GM19372 (cell line): ENCODE measurements around the gene GUCY1A1.
A peak's percentile ranks its signal among the peaks of the same experiment; 100 is the strongest.

Experiments
- ATAC-seq: cut with Tn5 transposase; IDR thresholded peaks from one replicate; pipeline ENCODE4 v1.9.1; 2021; ENCODE audit warnings: mild to moderate bottlenecking, low read depth, moderate library complexity; ENCODE audit not compliant: unreplicated experiment

Gene GUCY1A1

GRCh38 chr4:155688860-155689259 is 22.2 kb downstream of the GUCY1A1 start:
- ATAC-seq = no peak

GRCh38 chr4:155690044-155690837 is 23.6 kb downstream of the GUCY1A1 start:
- no peak for ATAC-seq

- ATAC-seq = no peak
Measured at GRCh38 chr4:155692361-155692760, 25.7 kb downstream of the GUCY1A1 start.

GRCh38 chr4:155693015-155693663 is 26.5 kb downstream of the GUCY1A1 start:
- ATAC-seq = no peak

- no peak for ATAC-seq
Measured at GRCh38 chr4:155694100-155694785, 27.6 kb downstream of the GUCY1A1 start.

GRCh38 chr4:155696226-155696625 is 29.6 kb downstream of the GUCY1A1 start:
- no peak for ATAC-seq

- ATAC-seq = no peak
Measured at GRCh38 chr4:155696726-155697125, 30.1 kb downstream of the GUCY1A1 start.

- ATAC-seq = no peak
Measured at GRCh38 chr4:155701827-155702226, 35.2 kb downstream of the GUCY1A1 start.

- ATAC-seq = peak; percentile 54
Measured at GRCh38 chr4:155703486-155704247, 37.0 kb downstream of the GUCY1A1 start.

- no peak for ATAC-seq
Measured at GRCh38 chr4:155704841-155705404, 38.3 kb downstream of the GUCY1A1 start.

GRCh38 chr4:155705664-155706063 is 39.0 kb downstream of the GUCY1A1 start:
- no peak for ATAC-seq

GRCh38 chr4:155706147-155706546 is 39.5 kb downstream of the GUCY1A1 start:
- no peak for ATAC-seq

GRCh38 chr4:155707251-155707650 is 40.6 kb downstream of the GUCY1A1 start:
- no peak for ATAC-seq

GRCh38 chr4:155708782-155709181 is 42.1 kb downstream of the GUCY1A1 start:
- ATAC-seq = no peak

- no peak for ATAC-seq
Measured at GRCh38 chr4:155709918-155710317, 43.3 kb downstream of the GUCY1A1 start.

- no peak for ATAC-seq
Measured at GRCh38 chr4:155711556-155711955, 44.9 kb downstream of the GUCY1A1 start.

- ATAC-seq = no peak
Measured at GRCh38 chr4:155712846-155713245, 46.2 kb downstream of the GUCY1A1 start.

GRCh38 chr4:155713911-155714310 is 47.3 kb downstream of the GUCY1A1 start:
- ATAC-seq = no peak

- ATAC-seq = no peak
Measured at GRCh38 chr4:155722336-155722735, 55.7 kb downstream of the GUCY1A1 start.

- ATAC-seq = no peak
Measured at GRCh38 chr4:155722816-155723499, 56.3 kb downstream of the GUCY1A1 start.
